ENCODE measurements around the gene ARHGEF28.

DNA sequence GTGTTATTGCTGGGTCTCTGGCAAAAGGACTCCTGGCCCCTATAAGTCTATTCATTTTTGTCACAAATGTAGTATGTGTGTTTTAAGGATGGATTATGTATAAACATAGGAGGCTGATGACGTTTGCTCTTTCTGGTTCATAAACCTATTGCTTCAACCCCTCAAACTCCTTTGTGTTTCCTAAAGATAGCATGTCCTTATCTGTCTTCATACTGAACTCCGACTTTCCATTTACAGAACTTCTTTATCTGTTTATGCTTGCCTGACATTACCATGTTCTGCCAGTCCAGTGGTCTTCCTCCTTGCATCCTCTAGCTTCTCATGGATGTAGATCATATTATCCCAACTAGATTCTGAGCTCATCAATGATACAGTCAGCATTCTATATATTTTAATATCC lies 46.1 kb downstream of the ARHGEF28 start:
- TF ChIP-seq CTCF (IDR thresholded peaks at IDR 0.05; ENCODE audit: low read depth, low read length) (no peak), POLR2A (IDR thresholded peaks at IDR 0.05; ENCODE audit: extremely low read depth, insufficient read length) (no peak), MYC (IDR thresholded peaks at IDR 0.05; ENCODE audit: low read depth, low read length) (no peak)

Data from NB4 (cell line).